Measurements from ENCODE around the gene ZNF880.

Gene ZNF880

GRCh38 chr19:52397310-52398080 lies 27.8 kb downstream of the ZNF880 start, which contains the start of gene ZNF528 (continued):
- TF ChIP-seq, protein P1, sequence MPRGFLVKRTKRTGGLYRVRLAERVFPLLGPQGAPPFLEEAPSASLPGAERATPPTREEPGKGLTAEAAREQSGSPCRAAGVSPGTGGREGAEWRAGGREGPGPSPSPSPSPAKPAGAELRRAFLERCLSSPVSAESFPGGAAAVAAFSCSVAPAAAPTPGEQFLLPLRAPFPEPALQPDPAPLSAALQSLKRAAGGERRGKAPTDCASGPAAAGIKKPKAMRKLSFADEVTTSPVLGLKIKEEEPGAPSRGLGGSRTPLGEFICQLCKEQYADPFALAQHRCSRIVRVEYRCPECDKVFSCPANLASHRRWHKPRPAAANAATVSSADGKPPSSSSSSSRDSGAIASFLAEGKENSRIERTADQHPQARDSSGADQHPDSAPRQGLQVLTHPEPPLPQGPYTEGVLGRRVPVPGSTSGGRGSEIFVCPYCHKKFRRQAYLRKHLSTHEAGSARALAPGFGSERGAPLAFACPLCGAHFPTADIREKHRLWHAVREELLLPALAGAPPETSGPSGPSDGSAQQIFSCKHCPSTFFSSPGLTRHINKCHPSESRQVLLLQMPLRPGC (tag by site-specific recombination; IDR thresholded peaks at IDR 0.05), result no peak
- TF ChIP-seq ZNF335 (tag by site-specific recombination; conservative IDR thresholded peaks at IDR 0.05) (peak; percentile 88), ZBTB44 (tag by site-specific recombination; IDR thresholded peaks at IDR 0.05) (no peak), WT1 (tag by site-specific recombination; IDR thresholded peaks at IDR 0.05) (no peak), PRDM6 (tag by site-specific recombination; IDR thresholded peaks at IDR 0.05) (no peak), ZNF174 (tag by site-specific recombination; IDR thresholded peaks at IDR 0.05) (no peak), ZNF510 (tag by site-specific recombination; IDR thresholded peaks at IDR 0.05; ENCODE audit: insufficient replicate concordance) (no peak), REPIN1 (tag by site-specific recombination; IDR thresholded peaks at IDR 0.05; ENCODE audit: low read depth) (no peak), ZNF18 (tag by site-specific recombination; IDR thresholded peaks at IDR 0.05) (no peak), ELK4 (IDR thresholded peaks at IDR 0.05; ENCODE audit: borderline replicate concordance, low read depth, low read length) (no peak), ZNF274 (IDR thresholded peaks at IDR 0.05; ENCODE audit: low read length) (no peak), ZNF274 (tag by site-specific recombination; IDR thresholded peaks at IDR 0.05; ENCODE audit: borderline replicate concordance) (no peak), ZNF24 (tag by site-specific recombination; IDR thresholded peaks at IDR 0.05) (no peak), ZNF561 (tag by site-specific recombination; IDR thresholded peaks at IDR 0.05; ENCODE audit: borderline replicate concordance) (no peak), HOXA7 (CRISPR knock-in tag; IDR thresholded peaks at IDR 0.05; ENCODE audit: borderline replicate concordance) (no peak), ZNF394 (tag by site-specific recombination; IDR thresholded peaks at IDR 0.05; ENCODE audit: borderline replicate concordance) (no peak), ZNF791 (tag by site-specific recombination; IDR thresholded peaks at IDR 0.05) (no peak), ZNF292 (tag by site-specific recombination; IDR thresholded peaks at IDR 0.05; ENCODE audit: borderline replicate concordance, low read depth) (no peak), ZSCAN16 (tag by site-specific recombination; IDR thresholded peaks at IDR 0.05) (no peak), ZNF223 (tag by site-specific recombination; IDR thresholded peaks at IDR 0.05) (no peak), GLI2 (tag by site-specific recombination; IDR thresholded peaks at IDR 0.05; ENCODE audit: borderline replicate concordance, low read depth) (no peak)
- TF ChIP-seq, protein P2, sequence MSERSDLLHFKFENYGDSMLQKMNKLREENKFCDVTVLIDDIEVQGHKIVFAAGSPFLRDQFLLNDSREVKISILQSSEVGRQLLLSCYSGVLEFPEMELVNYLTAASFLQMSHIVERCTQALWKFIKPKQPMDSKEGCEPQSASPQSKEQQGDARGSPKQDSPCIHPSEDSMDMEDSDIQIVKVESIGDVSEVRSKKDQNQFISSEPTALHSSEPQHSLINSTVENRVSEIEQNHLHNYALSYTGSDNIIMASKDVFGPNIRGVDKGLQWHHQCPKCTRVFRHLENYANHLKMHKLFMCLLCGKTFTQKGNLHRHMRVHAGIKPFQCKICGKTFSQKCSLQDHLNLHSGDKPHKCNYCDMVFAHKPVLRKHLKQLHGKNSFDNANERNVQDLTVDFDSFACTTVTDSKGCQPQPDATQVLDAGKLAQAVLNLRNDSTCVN (tag by site-specific recombination; optimal IDR thresholded peaks at IDR 0.05), result peak; percentile 15
- TF ChIP-seq, protein P3, sequence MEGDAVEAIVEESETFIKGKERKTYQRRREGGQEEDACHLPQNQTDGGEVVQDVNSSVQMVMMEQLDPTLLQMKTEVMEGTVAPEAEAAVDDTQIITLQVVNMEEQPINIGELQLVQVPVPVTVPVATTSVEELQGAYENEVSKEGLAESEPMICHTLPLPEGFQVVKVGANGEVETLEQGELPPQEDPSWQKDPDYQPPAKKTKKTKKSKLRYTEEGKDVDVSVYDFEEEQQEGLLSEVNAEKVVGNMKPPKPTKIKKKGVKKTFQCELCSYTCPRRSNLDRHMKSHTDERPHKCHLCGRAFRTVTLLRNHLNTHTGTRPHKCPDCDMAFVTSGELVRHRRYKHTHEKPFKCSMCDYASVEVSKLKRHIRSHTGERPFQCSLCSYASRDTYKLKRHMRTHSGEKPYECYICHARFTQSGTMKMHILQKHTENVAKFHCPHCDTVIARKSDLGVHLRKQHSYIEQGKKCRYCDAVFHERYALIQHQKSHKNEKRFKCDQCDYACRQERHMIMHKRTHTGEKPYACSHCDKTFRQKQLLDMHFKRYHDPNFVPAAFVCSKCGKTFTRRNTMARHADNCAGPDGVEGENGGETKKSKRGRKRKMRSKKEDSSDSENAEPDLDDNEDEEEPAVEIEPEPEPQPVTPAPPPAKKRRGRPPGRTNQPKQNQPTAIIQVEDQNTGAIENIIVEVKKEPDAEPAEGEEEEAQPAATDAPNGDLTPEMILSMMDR (tag by site-specific recombination; IDR thresholded peaks at IDR 0.05), result no peak
- TF ChIP-seq, protein P4, sequence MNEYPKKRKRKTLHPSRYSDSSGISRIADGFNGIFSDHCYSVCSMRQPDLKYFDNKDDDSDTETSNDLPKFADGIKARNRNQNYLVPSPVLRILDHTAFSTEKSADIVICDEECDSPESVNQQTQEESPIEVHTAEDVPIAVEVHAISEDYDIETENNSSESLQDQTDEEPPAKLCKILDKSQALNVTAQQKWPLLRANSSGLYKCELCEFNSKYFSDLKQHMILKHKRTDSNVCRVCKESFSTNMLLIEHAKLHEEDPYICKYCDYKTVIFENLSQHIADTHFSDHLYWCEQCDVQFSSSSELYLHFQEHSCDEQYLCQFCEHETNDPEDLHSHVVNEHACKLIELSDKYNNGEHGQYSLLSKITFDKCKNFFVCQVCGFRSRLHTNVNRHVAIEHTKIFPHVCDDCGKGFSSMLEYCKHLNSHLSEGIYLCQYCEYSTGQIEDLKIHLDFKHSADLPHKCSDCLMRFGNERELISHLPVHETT (tag by site-specific recombination; IDR thresholded peaks at IDR 0.05), result no peak

All from HEK293 (cell line).